GM19043 (cell line): ENCODE measurements around the gene MAML2.
A peak's percentile ranks its signal among the peaks of the same experiment; 100 is the strongest.

ENCODE experiments used
- ATAC-seq: cut with Tn5 transposase; IDR thresholded peaks from one replicate; pipeline ENCODE4 v1.9.1; 2021; ENCODE audit warnings: low read depth; ENCODE audit not compliant: unreplicated experiment

Gene MAML2

GRCh38 chr11:96218901-96219300, 124.1 kb downstream of the MAML2 start:
- ATAC-seq = no peak

GRCh38 chr11:96218006-96218405, 125.0 kb downstream of the MAML2 start:
- no peak for ATAC-seq

GRCh38 chr11:96217206-96217605, 125.8 kb downstream of the MAML2 start:
- no peak for ATAC-seq

- ATAC-seq = no peak
Measured at GRCh38 chr11:96215826-96216225, 127.2 kb downstream of the MAML2 start.

GRCh38 chr11:96215110-96215782, 127.7 kb downstream of the MAML2 start:
- ATAC-seq = peak; percentile 75

- ATAC-seq = no peak
Measured at GRCh38 chr11:96214777-96215109, 128.3 kb downstream of the MAML2 start.

GRCh38 chr11:96213500-96213899, 129.5 kb downstream of the MAML2 start:
- ATAC-seq = no peak

GRCh38 chr11:96211436-96211835, 131.6 kb downstream of the MAML2 start:
- ATAC-seq = no peak

- peak; percentile 67 for ATAC-seq
Measured at GRCh38 chr11:96207459-96208449, 135.2 kb downstream of the MAML2 start.

- ATAC-seq = no peak
Measured at GRCh38 chr11:96206955-96207354, 136.0 kb downstream of the MAML2 start.

GRCh38 chr11:96205460-96205809, 137.6 kb downstream of the MAML2 start:
- ATAC-seq = no peak

- ATAC-seq = no peak
Measured at GRCh38 chr11:96204721-96205459, 138.1 kb downstream of the MAML2 start.

GRCh38 chr11:96204366-96204659, 138.7 kb downstream of the MAML2 start:
- no peak for ATAC-seq

- no peak for ATAC-seq
Measured at GRCh38 chr11:96203567-96204365, 139.2 kb downstream of the MAML2 start.

GRCh38 chr11:96200243-96200642, 142.8 kb downstream of the MAML2 start:
- no peak for ATAC-seq

- ATAC-seq = no peak
Measured at GRCh38 chr11:96199563-96200025, 143.4 kb downstream of the MAML2 start.

- ATAC-seq = peak; percentile 62
Measured at GRCh38 chr11:96197801-96198701, 144.9 kb downstream of the MAML2 start.

- no peak for ATAC-seq
Measured at GRCh38 chr11:96197103-96197502, 145.9 kb downstream of the MAML2 start.

GRCh38 chr11:96196181-96196662, 146.8 kb downstream of the MAML2 start:
- ATAC-seq = no peak
